Measurements from ENCODE around the gene PCDH15.

GRCh38 chr10:54159924-54160323 lies 641.1 kb downstream of the PCDH15 start:
- TF ChIP-seq CTCF (conservative IDR thresholded peaks at IDR 0.05; ENCODE audit: low read length): no peak
- no peak for TF ChIP-seq EZH2phosphoT487 (IDR thresholded peaks at IDR 0.05; ENCODE audit: borderline replicate concordance)

Data from Loucy (cell line).